Activated CD8-positive, alpha-beta memory T cell treated with anti-CD3 and anti-CD28 coated beads, Interleukin-2, amount 50 U/mL, for 4 hours (primary cell): ENCODE results near the gene ARHGAP28.

Experiments
- DNase-seq: peaks from one replicate; pipeline ENCODE4 v3.0.0-alpha.2; 2020

The ARHGAP28 gene

DNA sequence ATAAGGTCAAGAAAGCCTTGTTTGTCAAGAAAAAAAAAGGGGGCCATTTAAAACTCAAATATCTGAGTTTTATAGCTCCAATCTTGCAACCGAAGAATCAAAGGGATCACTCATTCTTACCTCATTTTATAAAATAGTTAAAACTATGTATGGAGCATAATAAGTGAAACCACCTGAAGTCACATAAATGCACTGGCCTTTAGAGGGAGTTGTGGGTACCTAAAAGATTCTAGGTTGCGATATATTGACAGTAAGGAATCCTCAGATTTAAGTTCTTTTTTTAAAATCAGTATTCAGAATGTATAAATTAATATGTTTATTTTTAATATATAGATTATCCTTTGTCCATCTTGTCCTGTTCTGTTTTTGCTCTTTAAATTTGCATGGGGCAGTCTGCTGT, 3.4 kb downstream of the ARHGAP28 start:
- no peak for DNase-seq

DNA sequence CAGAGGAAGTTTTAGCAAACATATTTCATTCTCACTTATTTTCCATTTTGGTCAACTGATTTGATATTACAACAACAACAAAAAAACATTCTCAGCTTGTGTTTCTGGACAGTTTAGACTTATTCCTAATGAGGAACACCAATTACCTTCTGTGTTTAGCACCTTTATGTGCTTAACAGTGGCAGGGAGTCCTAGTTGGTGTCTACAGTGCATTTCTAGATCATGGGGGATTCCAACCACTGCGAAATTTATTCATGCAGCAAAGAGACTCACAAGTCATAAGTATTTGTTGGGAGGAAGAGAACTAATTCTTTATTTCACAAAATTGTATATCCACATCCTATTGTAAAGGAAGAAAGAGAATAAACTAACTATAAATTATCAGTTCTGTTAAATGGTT, 4.2 kb downstream of the ARHGAP28 start:
- no peak for DNase-seq

DNA sequence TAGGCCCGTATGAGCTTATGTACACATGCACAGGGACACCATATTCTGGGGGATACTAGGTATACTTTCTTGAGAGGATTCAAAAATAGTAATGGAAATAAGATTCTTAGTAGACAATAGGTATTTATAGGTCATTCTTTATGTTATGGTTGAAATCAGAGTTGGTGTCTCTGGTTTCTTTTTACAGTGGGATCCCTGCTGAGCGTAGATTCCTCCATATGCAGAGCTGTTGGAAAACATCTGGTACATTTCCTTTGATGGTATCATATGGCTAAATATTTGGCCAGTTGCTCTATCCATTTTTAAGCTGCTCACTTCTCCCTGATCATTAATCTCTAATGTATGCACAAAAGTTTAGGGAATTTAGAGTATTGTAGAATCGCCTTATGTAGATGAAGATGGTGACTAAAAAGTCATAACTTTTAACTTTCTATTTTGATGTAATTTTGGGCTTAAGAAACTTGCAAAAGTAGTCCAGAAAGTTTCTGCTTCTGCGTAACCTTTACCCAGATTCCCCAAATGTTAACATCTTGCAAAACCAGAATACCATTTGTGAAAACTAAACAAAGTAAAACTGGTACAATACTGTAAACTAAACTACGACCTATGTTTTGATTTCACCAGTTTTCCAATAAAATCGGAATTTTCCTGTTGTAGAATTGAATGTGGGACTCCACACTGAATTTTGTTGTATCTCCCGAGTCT, 5.4 kb downstream of the ARHGAP28 start:
- no peak for DNase-seq

DNA sequence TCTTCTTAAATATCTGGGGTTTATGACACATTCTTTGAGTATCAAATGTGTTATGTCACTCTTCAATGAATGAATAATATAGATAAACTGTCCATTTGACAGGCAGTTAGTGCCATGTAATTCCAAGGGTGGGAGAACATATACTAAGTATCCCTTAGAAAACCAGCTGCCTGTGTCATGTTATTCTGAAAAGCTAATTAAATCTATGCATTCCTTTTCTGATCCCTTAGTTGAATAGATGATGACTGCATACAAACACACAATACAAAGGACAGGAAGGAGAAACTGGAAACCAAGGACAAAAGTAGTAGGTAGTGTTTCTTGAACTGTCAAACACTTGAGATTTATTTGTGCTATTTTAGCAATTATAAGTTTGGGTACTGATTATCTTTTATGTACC, 8.3 kb downstream of the ARHGAP28 start:
- no peak for DNase-seq

DNA sequence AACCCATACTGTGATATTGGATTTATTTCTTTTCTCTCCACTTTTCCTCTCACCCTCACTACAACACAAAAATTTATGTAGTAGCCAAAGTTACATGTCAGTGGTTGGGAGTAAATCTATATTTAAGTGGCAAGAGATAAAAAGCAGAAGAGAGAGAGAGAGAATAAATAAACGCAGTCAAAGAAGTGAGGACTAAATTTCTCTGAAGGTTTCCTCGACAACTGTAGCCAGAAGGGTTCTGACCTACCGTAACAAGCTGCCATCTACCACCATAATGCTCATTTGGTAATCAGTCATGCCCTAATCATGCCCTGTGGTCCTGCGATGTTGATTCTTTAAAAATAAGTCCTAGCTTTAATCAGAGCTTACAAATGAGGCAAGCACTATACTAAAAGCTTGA, 9.1 kb downstream of the ARHGAP28 start:
- DNase-seq, result no peak

DNA sequence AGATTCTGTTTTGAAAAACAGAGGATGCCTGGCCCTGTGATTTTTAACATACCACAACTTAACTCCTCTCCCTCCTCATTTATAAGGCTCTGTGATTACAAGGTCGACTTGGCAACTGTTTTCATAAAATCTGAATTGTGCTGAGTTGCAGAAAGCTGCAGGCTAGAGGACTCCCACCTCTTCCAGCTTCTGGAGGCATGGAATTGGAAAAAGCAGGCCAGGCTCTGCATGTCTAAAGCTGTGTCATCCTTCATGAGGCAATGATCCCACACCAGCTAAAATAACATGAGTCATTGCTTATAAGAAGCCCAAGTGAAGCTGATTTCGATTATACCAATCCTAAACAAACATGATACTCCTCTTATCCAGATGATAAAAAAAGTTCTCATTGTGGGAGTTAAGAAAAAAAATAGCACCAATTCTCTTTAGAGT, 11.7 kb downstream of the ARHGAP28 start:
- no peak for DNase-seq

DNA sequence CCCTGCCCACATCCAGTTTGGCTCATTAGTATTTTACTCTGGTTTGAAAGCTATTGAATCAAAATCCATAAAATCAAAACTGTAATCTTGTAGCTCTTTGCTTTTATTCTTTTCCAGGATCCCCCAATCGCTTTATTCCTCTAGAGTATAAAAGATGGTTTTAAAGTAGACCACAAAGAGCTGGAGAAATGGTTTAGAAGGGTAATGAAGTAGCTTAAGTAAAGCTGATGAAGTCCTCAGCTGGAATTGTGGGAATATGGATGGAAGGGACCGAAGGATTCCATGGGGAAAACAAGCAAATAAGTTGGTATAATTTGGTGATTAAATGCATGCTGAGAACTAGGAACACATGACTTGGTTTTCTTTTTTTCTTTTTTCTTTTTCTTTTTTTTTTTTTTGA, 12.3 kb downstream of the ARHGAP28 start:
- no peak for DNase-seq

DNA sequence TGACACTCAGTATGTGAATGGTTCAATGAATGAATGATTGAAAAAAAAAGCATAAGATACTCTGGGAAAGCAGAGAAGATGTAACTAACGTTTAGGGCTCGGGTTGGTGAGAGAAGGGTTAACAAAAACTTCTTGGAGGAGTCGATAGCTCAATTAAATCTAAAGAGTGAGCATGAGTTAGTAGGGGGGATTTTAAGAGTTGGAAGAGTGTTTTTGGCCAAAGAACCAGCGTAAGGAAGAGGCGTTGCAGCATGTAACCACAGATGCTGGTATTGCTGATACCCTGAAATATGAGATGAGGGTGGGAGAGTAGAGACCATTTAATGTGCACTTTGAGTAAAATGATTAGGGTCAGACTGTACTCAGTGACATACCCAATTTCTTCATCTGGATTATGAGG, 14.5 kb downstream of the ARHGAP28 start:
- DNase-seq, result no peak

DNA sequence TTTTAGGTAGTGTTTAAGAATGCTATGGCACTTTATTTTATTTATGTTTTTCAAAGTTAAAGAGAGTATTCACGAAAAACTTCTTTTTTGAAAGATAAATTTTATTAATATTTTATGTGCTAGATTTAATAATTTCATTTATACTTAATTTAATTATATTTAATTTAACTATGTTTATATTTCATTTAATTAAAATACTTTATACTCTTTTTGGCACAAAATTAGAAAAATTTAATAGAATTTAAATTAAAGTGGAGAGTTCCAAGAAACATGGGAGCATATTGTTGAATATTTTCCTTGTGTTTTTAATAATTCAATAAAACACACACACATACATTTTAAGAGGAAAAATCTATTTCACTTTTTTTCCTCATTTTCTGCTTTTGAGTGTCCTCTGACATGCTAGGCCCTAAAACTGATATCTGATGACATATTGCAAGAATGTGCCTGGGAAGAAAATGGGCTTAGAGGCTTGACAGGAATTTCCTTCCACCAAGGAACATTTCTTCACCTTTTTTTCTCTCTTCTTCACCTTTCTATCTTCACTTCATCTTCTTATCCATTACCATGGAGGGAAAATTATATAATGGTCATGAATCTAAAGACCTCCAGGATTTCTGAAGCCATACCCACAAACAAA, 15.4 kb downstream of the ARHGAP28 start:
- no peak for DNase-seq

DNA sequence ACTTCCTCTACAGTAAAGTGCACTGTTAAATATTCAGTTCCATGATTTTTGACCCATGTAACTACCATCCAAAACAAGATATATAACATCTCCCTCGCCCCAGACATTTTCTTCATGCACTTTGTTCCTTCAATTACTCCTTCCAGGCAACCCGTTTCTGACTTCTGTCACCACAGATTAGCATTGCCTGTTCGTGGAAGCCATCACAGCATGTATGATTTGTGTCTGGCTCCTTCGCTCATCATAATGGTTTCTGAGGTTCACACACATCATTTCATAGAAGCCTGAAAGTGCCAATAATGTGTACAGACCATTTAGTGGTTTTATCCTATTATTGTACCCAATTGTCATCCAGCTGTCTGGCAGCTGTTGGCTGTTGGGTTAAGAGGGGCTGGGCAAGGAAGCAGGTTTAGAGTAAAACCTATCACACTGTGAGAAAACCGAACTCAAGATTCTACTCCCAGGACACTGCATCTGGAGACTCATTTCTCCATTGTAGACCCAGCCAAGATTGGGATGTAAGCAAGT, 16.1 kb downstream of the ARHGAP28 start:
- DNase-seq, result no peak

DNA sequence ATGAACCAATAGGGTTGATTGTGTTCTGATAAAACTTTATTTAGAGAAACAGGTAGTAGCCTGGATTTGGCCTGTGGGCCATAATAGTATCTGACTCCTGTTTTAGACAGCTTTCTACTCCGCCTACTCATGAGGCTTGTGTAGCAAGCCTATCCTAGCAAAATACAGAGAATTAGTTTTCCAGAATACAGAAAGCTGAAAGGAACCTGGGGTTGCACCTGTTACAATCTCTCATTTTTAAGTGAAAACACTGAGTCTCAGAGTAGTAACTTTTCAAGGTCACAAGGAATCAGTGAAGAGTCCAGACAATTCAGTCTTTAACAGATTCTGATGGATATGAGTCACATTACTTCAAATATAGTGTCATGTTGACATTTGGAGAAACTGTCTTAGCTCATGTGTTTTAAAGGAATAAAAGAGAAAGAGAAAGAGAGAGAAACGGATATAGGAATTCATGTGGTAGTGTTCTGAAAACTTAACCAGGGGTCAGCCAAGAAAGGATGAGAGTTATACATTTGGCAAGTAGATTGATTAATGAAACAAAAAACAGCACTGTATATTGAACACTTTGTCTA, 17.0 kb downstream of the ARHGAP28 start:
- DNase-seq, result no peak

DNA sequence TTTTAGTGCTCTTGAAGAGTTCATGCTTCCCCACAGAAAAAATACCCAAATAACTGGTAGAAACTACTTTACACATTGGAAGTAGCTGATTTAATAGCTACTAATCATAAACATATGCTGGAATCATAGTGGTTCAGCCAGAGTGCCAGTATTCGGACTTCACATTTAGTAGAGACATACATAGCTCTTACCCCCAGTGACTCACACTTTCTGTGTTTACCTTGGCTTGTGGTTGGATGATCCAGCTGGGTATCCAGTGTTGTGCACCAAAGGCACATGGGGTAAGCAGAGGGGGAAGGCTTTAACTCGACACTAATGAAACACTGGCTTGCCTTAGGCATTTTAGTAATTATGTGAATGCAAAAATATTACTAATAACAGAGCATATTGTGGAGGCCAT, 18.1 kb downstream of the ARHGAP28 start:
- DNase-seq, result no peak

DNA sequence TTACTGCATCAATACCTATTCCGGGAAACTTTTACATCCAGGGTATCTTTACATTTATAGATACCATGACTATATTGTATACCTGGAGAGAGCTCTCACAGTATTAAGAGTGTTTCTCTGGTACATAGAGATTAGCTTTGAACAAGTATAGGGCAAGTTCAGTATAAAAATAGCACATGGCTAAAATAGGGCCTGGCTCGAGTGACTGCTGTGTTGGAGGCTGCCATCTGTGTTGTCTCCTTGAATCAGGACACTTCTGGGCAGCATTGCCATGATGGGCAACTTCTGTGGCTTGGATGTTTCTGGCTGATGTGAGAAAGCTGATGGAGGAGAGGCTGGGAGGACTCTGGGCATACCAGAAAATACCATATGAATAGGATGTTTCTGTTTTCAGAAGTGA, 18.7 kb downstream of the ARHGAP28 start:
- no peak for DNase-seq

DNA sequence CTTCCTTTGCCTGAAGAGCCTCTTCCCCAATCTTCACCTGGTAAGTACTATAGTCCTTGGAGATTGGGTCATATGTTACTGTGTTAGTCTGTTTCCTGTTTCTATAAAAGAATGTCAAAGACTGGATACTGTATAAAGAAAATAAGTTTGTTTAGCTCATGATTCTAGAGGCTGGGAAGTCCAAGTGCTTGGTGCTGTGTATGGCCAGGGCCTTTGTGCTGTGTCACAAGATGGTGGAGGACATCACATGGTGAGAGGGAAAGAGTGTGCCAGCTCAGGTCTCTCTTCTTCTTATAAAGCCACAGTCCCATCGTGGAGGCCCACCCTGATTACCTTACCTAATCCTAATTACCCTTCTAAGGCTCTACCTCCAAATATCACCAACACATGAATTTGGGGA, 20.9 kb downstream of the ARHGAP28 start:
- DNase-seq, result no peak

DNA sequence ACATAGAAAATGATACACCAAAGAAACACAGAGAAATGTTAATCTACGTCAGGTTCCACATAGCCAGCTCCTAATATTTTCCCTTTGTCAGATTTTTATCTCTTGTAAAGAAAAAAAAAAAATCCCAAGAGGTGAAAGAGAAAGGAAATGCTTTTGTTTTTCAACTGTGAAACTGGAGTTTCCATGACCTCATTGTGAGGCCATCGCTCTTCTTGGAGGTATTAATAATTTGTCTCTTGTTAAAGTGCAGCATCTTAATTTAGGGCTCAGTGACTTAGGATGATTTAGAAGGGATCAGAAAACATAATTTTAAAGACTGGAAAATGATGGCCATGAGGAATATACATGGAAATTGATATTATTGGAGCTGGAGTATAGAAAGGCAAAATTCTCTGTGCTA, 21.7 kb downstream of the ARHGAP28 start:
- DNase-seq, result no peak

DNA sequence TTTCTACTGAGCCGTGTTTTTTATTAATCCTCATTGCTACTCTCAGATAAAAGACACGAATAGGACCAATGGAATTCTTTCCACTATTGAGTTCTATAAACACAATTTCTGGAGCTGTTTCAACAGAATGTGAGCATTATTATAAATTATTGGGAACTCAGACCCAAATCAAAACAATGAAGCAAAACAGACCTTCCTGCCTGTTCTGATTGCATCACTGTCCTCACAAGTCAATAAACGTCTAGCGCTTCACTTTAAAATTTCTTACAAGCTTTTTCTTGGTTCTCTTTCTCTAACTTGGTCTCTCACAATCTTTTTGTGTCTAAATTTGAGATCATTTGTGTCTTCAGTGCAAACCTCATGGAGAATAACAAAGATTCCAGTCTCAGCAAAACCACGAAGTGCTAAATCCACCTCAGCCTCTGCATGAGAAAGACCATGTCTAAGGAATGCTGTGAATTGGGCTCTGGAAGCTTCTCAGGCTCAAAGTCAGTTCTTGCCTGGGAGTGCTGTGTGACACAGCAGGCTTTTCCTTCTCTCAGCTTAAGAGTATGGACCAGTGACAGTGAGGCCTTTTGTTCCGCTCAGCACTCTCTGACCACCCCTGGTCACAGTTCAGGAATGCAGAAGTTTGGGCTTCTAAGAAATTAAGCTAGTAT, 22.8 kb downstream of the ARHGAP28 start:
- DNase-seq, result no peak

DNA sequence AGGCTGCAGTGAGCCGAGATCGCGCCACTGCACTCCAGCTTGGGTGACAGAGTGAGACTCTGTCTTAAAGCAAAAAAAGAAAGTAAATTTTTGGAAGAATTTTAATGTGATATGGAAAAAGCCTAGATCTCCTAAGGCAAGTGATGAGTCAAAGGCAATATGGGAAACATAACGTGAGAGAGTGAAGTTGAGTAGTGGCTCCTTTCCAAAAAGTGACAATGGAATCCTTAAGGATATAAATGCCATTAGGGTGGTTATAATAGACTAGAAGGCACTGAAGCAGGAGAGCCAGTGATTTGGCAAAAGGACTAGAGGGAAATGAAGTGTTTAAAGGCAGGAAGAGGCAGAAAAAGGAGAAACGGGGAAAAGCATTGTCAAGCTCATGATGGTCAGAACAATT, 25.6 kb downstream of the ARHGAP28 start:
- DNase-seq, result no peak

DNA sequence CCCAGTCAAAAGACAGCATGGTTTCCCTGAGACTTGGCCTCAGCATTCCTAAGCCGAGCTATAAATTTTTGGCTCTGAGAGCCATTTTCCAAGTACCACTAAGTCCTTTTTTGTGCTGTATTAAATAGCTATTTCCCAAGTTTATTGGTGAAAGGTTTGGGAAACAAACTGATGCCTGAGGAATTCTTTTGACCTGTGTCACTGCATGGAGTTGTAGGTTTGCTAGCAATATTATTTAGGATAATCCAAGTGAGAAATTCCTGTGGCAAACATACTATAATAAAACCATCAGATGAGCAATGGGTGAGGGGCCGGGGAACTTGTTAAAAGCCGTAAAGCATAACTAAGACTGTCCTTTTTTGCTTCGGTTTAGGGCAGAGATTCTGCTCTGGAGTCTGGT, 28.4 kb downstream of the ARHGAP28 start:
- DNase-seq, result no peak

DNA sequence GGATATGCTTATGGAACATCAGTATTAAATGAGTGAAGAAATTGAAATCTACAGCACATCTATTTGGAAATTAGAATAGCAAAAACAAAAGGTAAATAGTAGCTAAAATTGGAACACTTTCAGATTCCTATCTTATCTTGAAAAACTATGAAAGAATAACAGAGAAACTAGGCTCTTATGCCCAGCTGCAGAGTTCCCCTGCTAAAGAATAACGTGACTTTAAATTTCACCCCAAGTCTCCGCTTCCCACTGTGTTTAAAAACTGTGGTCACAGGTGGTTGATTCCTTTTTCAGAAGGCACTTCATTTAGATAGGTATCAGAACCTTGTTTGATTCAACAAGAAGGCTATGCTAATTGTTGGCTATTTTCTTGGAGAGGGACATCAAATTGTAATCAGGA, 30.1 kb downstream of the ARHGAP28 start:
- DNase-seq, result no peak

DNA sequence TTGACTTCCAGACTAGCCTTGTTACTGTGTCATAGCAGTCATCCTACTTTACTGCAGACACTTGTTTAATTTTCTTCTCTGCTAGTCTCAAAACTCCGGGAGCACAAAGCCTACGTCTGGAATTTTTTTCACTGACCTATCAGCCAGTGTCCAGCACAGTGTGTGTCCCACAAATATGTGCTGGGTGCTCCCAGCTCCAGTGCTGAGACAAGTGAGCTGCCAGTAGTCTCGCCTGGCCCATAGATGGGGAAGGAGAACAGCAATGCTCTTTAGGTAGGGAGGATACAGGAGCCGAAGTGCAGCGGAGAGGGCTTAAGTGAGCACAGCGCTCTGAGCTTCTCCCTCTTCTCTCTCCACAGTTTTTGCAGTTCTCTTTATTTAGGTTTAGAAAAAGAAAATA, 34.0 kb downstream of the ARHGAP28 start:
- DNase-seq, result no peak

DNA sequence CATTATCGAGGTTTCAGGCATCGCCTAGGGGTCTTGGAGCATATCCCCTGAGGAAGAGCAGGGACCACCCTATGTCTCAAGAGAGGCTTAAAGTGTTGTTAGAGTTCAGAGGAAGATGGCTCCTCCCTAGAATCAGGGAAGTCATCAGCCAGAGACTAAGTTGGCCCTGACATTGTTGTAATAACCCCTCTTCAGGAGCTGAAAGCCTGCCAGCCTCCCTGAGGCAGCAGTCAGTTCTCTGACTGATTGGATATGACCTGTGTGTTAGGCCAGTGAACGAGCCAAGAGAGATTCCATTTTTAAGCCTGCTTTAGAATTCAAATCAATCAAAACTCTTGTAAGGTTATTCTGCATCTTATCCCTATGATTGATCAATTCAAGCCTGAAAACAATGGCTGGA, 34.9 kb downstream of the ARHGAP28 start:
- no peak for DNase-seq

DNA sequence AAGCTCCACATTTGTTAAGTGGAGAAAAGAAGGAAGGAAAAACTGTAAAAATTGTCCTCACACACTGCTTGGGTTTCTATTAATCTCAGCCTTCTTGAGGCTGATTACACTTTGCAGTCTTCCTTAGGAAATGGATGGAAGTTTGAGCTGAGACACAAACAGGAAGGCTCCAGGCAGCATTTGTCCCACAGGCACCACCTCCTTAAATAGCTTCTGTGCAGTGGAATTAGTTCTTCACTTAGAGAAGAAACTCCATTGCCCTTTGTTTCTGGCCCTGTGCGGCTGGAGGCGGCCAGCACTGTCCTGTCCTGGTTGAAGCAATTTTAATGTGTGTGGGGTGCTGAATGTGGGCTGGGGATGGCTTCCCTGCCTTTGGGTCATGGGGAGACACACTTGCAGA, 44.3 kb downstream of the ARHGAP28 start:
- no peak for DNase-seq

DNA sequence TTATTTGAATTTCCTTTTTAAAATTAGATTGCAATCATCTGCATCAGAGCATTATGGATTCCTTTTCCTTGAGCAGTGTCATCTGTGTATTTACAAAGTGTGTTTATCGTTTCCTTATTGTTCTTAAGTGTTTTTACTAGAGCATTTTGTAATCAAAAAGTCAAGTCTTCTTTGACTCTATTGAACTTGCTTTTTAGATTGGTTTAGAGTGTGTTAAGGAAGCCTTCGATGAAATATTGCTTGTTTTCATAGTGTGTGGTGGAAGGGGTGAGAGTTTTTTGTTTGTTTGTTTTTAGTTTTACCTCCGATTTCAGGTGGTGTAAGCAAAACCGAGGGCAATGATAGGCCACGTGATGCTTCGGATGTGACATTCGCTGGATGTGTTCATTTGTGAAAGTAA, 45.7 kb downstream of the ARHGAP28 start:
- no peak for DNase-seq

DNA sequence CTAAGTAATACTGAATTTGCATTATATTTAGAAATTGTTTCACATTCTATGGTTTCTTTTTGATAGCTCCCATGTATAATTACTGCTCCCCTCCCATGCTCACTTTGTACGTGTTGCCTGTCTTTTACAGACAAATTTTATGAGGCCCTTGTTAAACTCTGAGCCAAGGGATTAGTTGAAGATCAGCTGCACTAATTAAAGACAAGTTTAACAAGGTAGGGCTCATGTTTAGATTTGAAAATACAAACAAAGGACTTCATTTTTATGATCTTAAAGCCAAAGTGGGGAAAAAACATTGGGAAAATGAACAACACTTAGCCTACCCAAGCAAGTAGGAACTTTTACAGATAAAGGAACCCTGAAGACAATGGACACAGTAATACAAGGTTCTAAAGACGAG, 46.2 kb downstream of the ARHGAP28 start:
- DNase-seq, result no peak
